ENCODE data around the gene USH1C. TPM values are rescaled to one million over a fixed set of nuclear protein-coding genes. Genes with fewer than 3 reads are reported as not detected.

USH1C gene
- total and polyA plus RNA-seq, 9 of the 15 experiments (the other 6 are each of a cell fraction or from before 2014, with no cell fraction given): 0.04 TPM; not detected in 8

DNA sequence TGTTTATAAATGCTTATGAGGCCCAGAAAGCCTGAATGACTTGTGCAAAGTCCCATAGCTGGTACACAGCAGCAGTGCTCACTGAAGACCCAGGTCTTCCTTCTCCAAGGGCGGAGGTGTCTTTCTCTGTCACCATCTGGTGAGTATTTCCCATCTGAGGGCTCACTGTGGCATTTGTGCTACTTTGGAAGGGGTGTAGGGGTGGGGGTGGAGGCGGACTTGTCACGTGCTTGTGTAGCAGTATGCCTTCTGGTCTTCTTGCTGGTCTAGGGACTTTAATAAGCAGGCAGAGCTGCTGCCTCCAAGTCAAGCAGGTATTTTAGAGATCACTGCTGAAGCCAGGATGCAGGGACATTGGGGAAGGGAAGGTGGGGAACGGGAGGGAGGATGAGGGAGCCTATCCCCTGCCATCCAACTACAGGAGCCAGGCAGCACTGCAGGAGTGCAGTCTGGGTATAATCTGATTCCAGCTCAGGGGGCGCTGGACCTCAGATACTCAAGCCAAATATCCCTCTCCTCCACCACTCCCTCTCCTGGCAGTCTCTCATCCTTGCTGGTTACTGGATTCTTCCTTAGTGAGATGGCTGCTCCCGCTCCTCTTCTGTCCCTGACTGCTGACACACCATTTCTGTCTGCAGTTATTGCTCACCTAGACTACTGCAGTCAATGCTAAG is 71.0 kb downstream of the USH1C start:
- no peak overlapping the region for H3K9ac ChIP-seq (ENCODE audit: insufficient read depth in 1 of 2, low read depth in 2 of 2, low read length in 2 of 2)
- H3K27ac ChIP-seq (ENCODE audit: extremely low read depth, low read depth, low read length): no peak overlapping the region
- BruUV-seq (replicated peaks): no TSS peak
- peaks cover 9 to 34% of the 10 kb centered on the region in 2 experiments; a peak in 4 of 5 replicates for H3K27me3 ChIP-seq (ENCODE audit: control insufficient read depth in 2 of 2, insufficient read depth in 2 of 2, low read length in 2 of 2)
- in situ Hi-C loops (cut with MboI) (no loop called here), intact Hi-C loops (cut with micrococcal nuclease) (no loop called here)
- DNase-seq (ENCODE audit: extremely low read depth in 1 of 4, low spot score in 3 of 4) (peak; percentile 41 to 65 (median 59)), FAIRE-seq (no peak), ATAC-seq (peak; percentile 94)
- 0% methylated on average over 6 of the region's 6 CpGs for WGBS (ENCODE audit: insufficient coverage, low coverage, missing lambda C conversion rate)
- no peaks in the 10 kb centered on the region for H3K9me3 ChIP-seq (replicated peaks; ENCODE audit: control insufficient read depth, insufficient read depth, low read depth, low read length)
- CTCF ChIA-PET (ENCODE audit: low intra/inter-chr PET ratio): no interaction called here
- POLR2A ChIA-PET: no interaction called here
- H3K4me3 ChIP-seq: no peak overlapping the region
- H3K4me1 ChIP-seq (replicated peaks in 1 of 2; ENCODE audit: control insufficient read depth in 2 of 2, insufficient read depth in 2 of 2, low read length in 2 of 2): 0 out of 5 replicates have a peak, but pooled peaks cover 0 to 8% of the 10 kb centered on the region in 2 experiments
- H3K79me2 ChIP-seq (ENCODE audit: control insufficient read depth, insufficient read depth, low read length): no peaks in the 10 kb centered on the region
- H2AFZ ChIP-seq (ENCODE audit: low read depth, low read length): no peak overlapping the region
- H3K4me2 ChIP-seq (ENCODE audit: insufficient read depth, low read length): no peak overlapping the region
- H3K9me1 ChIP-seq (ENCODE audit: control insufficient read depth, insufficient read depth, low read length): no peaks in the 10 kb centered on the region
- no peaks in the 10 kb centered on the region for H4K20me1 ChIP-seq (replicated peaks; ENCODE audit: control insufficient read depth, insufficient read depth, low read length)
- no peaks in the 10 kb centered on the region for H3K36me3 ChIP-seq (ENCODE audit: control insufficient read depth, insufficient read depth, low read length)
- no peak for TF ChIP-seq CBX8 (IDR thresholded peaks at IDR 0.05; ENCODE audit: borderline replicate concordance, extremely low read depth, low read depth, low read length, poor library complexity, severe bottlenecking)
- TF ChIP-seq ETS2 (tag; IDR thresholded peaks at IDR 0.05; ENCODE audit: borderline replicate concordance, poor library complexity, severe bottlenecking): no peak
- TF ChIP-seq, protein P1, sequence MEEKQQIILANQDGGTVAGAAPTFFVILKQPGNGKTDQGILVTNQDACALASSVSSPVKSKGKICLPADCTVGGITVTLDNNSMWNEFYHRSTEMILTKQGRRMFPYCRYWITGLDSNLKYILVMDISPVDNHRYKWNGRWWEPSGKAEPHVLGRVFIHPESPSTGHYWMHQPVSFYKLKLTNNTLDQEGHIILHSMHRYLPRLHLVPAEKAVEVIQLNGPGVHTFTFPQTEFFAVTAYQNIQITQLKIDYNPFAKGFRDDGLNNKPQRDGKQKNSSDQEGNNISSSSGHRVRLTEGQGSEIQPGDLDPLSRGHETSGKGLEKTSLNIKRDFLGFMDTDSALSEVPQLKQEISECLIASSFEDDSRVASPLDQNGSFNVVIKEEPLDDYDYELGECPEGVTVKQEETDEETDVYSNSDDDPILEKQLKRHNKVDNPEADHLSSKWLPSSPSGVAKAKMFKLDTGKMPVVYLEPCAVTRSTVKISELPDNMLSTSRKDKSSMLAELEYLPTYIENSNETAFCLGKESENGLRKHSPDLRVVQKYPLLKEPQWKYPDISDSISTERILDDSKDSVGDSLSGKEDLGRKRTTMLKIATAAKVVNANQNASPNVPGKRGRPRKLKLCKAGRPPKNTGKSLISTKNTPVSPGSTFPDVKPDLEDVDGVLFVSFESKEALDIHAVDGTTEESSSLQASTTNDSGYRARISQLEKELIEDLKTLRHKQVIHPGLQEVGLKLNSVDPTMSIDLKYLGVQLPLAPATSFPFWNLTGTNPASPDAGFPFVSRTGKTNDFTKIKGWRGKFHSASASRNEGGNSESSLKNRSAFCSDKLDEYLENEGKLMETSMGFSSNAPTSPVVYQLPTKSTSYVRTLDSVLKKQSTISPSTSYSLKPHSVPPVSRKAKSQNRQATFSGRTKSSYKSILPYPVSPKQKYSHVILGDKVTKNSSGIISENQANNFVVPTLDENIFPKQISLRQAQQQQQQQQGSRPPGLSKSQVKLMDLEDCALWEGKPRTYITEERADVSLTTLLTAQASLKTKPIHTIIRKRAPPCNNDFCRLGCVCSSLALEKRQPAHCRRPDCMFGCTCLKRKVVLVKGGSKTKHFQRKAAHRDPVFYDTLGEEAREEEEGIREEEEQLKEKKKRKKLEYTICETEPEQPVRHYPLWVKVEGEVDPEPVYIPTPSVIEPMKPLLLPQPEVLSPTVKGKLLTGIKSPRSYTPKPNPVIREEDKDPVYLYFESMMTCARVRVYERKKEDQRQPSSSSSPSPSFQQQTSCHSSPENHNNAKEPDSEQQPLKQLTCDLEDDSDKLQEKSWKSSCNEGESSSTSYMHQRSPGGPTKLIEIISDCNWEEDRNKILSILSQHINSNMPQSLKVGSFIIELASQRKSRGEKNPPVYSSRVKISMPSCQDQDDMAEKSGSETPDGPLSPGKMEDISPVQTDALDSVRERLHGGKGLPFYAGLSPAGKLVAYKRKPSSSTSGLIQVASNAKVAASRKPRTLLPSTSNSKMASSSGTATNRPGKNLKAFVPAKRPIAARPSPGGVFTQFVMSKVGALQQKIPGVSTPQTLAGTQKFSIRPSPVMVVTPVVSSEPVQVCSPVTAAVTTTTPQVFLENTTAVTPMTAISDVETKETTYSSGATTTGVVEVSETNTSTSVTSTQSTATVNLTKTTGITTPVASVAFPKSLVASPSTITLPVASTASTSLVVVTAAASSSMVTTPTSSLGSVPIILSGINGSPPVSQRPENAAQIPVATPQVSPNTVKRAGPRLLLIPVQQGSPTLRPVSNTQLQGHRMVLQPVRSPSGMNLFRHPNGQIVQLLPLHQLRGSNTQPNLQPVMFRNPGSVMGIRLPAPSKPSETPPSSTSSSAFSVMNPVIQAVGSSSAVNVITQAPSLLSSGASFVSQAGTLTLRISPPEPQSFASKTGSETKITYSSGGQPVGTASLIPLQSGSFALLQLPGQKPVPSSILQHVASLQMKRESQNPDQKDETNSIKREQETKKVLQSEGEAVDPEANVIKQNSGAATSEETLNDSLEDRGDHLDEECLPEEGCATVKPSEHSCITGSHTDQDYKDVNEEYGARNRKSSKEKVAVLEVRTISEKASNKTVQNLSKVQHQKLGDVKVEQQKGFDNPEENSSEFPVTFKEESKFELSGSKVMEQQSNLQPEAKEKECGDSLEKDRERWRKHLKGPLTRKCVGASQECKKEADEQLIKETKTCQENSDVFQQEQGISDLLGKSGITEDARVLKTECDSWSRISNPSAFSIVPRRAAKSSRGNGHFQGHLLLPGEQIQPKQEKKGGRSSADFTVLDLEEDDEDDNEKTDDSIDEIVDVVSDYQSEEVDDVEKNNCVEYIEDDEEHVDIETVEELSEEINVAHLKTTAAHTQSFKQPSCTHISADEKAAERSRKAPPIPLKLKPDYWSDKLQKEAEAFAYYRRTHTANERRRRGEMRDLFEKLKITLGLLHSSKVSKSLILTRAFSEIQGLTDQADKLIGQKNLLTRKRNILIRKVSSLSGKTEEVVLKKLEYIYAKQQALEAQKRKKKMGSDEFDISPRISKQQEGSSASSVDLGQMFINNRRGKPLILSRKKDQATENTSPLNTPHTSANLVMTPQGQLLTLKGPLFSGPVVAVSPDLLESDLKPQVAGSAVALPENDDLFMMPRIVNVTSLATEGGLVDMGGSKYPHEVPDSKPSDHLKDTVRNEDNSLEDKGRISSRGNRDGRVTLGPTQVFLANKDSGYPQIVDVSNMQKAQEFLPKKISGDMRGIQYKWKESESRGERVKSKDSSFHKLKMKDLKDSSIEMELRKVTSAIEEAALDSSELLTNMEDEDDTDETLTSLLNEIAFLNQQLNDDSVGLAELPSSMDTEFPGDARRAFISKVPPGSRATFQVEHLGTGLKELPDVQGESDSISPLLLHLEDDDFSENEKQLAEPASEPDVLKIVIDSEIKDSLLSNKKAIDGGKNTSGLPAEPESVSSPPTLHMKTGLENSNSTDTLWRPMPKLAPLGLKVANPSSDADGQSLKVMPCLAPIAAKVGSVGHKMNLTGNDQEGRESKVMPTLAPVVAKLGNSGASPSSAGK (IDR thresholded peaks at IDR 0.05): no peak
- TF ChIP-seq, protein P2, sequence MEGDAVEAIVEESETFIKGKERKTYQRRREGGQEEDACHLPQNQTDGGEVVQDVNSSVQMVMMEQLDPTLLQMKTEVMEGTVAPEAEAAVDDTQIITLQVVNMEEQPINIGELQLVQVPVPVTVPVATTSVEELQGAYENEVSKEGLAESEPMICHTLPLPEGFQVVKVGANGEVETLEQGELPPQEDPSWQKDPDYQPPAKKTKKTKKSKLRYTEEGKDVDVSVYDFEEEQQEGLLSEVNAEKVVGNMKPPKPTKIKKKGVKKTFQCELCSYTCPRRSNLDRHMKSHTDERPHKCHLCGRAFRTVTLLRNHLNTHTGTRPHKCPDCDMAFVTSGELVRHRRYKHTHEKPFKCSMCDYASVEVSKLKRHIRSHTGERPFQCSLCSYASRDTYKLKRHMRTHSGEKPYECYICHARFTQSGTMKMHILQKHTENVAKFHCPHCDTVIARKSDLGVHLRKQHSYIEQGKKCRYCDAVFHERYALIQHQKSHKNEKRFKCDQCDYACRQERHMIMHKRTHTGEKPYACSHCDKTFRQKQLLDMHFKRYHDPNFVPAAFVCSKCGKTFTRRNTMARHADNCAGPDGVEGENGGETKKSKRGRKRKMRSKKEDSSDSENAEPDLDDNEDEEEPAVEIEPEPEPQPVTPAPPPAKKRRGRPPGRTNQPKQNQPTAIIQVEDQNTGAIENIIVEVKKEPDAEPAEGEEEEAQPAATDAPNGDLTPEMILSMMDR (IDR thresholded peaks at IDR 0.05 in 2 of 3, conservative IDR thresholded peaks at IDR 0.05 in 1 of 3; ENCODE audit: insufficient read depth in 2 of 3, low read depth in 1 of 3, low read length in 3 of 3): peak; percentile 58 to 98 (median 84)
- no peak for TF ChIP-seq ETV1 (tag; conservative IDR thresholded peaks at IDR 0.05; ENCODE audit: low read depth)
- no peak for TF ChIP-seq CREBBP (IDR thresholded peaks at IDR 0.05; ENCODE audit: low read depth, low read length)
